ENCODE measurements around the gene FAM107B. TPM values are rescaled to one million over a fixed set of nuclear protein-coding genes. Genes with fewer than 3 reads are reported as not detected.

Gene FAM107B
- total RNA-seq, 1 donor from 2014 or later, result 43.0 TPM

- Histone ChIP-seq H3K4me2 (no peak overlapping the region), H3F3A (ENCODE audit: low read depth) (no peaks in the 10 kb centered on the region), H3K4me3 (no peak overlapping the region), H3K27ac (no peak overlapping the region), H3K27me3 (no peaks in the 10 kb centered on the region), H3K4me1 (no peaks in the 10 kb centered on the region), H3K79me2 (ENCODE audit: low read depth) (peaks cover 52% of the 10 kb centered on the region), H4K20me1 (ENCODE audit: low read depth) (no peaks in the 10 kb centered on the region), H3K36me3 (no peaks in the 10 kb centered on the region), H3K9ac (no peak overlapping the region), H2AFZ (replicated peaks) (no peak overlapping the region), H3K9me3 (ENCODE audit: low read depth) (no peaks in the 10 kb centered on the region)
- no peak for TF ChIP-seq CTCF (IDR thresholded peaks at IDR 0.05)
- TF ChIP-seq EZH2 (IDR thresholded peaks at IDR 0.05), result no peak
- no peak for TF ChIP-seq EZH2phosphoT487 (IDR thresholded peaks at IDR 0.05)
- Mint-ChIP-seq H3K9me3 (peaks cover 29% of the 10 kb centered on the region), H3K27ac (no peak overlapping the region), H3K36me3 (peaks cover 36% of the 10 kb centered on the region), H3K4me1 (no peaks in the 10 kb centered on the region), H3K27me3 (ENCODE audit: insufficient read depth, low read depth) (peaks cover 2% of the 10 kb centered on the region), H3K4me3 (no peak overlapping the region)
- no peak for DNase-seq (ENCODE audit: low spot score)
These were observed 200.4 kb downstream of the FAM107B start for GRCh38 chr10:14574291-14574690.

DNA sequence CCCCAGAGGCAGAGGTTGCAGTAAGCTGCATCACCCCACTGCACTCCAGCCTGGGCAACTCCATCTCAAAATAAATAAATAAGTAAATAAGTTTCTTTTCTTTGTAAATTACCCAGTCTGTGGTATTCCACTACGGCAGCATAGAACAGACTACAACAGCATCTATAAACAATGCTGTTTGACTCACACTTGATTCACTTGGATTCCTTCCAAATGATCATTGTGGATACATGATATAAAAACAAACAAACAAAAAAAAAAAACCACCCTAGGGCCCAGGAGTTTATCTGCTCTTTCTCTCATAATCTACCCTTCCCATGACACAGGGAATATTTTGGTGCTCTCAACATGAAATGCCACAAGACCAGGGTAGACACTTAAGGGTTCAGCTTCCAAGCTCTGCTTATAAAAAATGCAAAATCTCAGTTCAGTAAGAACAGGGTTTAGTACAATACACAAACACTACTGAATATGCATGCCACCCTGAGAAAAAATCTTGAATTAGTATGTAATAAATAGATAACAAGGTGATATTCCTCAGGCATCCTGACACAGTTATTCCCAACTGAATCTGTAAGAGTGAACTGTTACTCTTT lies 200.9 kb downstream of the FAM107B start:
- Histone ChIP-seq H3K4me3 (no peak overlapping the region), H3K79me2 (ENCODE audit: low read depth) (peaks cover 51% of the 10 kb centered on the region), H3K27ac (no peak overlapping the region), H3K4me2 (no peak overlapping the region), H3K36me3 (no peaks in the 10 kb centered on the region), H2AFZ (replicated peaks) (no peak overlapping the region), H4K20me1 (ENCODE audit: low read depth) (no peaks in the 10 kb centered on the region), H3K9ac (no peak overlapping the region), H3K27me3 (no peaks in the 10 kb centered on the region), H3K4me1 (no peaks in the 10 kb centered on the region), H3F3A (ENCODE audit: low read depth) (no peaks in the 10 kb centered on the region), H3K9me3 (ENCODE audit: low read depth) (no peaks in the 10 kb centered on the region)
- Mint-ChIP-seq H3K27ac (no peak overlapping the region), H3K36me3 (peaks cover 38% of the 10 kb centered on the region), H3K4me1 (no peaks in the 10 kb centered on the region), H3K27me3 (ENCODE audit: insufficient read depth, low read depth) (peaks cover 2% of the 10 kb centered on the region), H3K4me3 (no peak overlapping the region), H3K9me3 (peaks cover 29% of the 10 kb centered on the region)
- no peak for DNase-seq (ENCODE audit: low spot score)
- TF ChIP-seq CTCF (IDR thresholded peaks at IDR 0.05) (no peak), EZH2phosphoT487 (IDR thresholded peaks at IDR 0.05) (no peak), EZH2 (IDR thresholded peaks at IDR 0.05) (no peak)

DNA sequence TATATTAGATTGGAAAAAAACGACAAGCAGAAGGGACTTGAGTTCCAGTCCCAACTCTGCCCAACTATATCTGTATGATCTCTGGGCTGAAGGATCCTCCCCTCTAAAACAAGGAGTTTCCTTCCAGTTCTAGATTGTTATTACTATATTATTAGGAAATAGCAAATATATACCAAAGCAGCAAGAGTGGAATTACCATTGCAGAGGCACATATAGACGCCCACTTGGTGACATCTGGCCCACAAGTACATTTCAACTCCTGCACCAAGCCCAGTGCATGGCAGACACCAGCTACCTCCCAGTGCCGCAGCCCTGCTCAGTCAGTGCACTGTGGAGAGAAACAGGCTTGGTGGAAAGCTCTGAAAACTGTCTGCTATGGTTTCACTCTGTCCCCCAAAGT lies 201.9 kb downstream of the FAM107B start:
- Histone ChIP-seq H3K79me2 (ENCODE audit: low read depth) (peaks cover 47% of the 10 kb centered on the region), H3F3A (ENCODE audit: low read depth) (no peaks in the 10 kb centered on the region), H3K36me3 (no peaks in the 10 kb centered on the region), H4K20me1 (ENCODE audit: low read depth) (no peaks in the 10 kb centered on the region), H3K4me3 (no peak overlapping the region), H3K9ac (no peak overlapping the region), H3K27ac (no peak overlapping the region), H3K27me3 (no peaks in the 10 kb centered on the region), H3K4me2 (no peak overlapping the region), H3K4me1 (no peaks in the 10 kb centered on the region), H3K9me3 (ENCODE audit: low read depth) (no peaks in the 10 kb centered on the region), H2AFZ (replicated peaks) (no peak overlapping the region)
- peaks cover 35% of the 10 kb centered on the region for H3K36me3 Mint-ChIP-seq
- no peak overlapping the region for H3K4me3 Mint-ChIP-seq
- no peak for TF ChIP-seq CTCF (IDR thresholded peaks at IDR 0.05)
- TF ChIP-seq EZH2 (IDR thresholded peaks at IDR 0.05), result no peak
- TF ChIP-seq EZH2phosphoT487 (IDR thresholded peaks at IDR 0.05), result no peak
- no peak overlapping the region for H3K27ac Mint-ChIP-seq
- H3K9me3 Mint-ChIP-seq, result peaks cover 29% of the 10 kb centered on the region
- no peak for DNase-seq (ENCODE audit: low spot score)
- no peaks in the 10 kb centered on the region for H3K4me1 Mint-ChIP-seq
- H3K27me3 Mint-ChIP-seq (ENCODE audit: insufficient read depth, low read depth), result no peaks in the 10 kb centered on the region

Data from neural progenitor cell (in vitro differentiated cells).